NCI-H69 (cell line): Measurements from ENCODE around the gene SEC16A.

Experiments
- DNase-seq: peaks from one replicate; lab custom pipeline; 2025; lab: John Stamatoyannopoulos, UW

SEC16A gene

DNA sequence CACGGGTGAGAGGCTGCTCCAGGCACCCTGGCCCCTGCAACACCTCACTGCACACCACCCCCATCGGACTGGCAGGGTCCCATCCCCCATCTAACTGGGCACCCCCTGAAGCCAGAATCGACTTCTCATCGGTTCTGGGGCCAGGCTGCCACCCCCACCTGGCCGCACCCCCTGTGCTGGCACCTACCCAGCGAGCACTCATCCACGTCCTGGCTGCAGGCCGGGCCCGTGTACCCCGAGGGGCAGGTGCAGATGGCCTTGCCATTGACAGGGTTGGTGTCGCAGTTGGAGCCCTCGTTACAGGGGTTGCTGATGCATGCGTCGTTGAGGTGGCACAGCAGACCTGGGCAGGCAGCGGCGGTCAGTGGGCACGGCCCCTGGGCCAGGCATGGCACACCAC lies 35.1 kb upstream of the SEC16A start:
- no peak for DNase-seq

DNA sequence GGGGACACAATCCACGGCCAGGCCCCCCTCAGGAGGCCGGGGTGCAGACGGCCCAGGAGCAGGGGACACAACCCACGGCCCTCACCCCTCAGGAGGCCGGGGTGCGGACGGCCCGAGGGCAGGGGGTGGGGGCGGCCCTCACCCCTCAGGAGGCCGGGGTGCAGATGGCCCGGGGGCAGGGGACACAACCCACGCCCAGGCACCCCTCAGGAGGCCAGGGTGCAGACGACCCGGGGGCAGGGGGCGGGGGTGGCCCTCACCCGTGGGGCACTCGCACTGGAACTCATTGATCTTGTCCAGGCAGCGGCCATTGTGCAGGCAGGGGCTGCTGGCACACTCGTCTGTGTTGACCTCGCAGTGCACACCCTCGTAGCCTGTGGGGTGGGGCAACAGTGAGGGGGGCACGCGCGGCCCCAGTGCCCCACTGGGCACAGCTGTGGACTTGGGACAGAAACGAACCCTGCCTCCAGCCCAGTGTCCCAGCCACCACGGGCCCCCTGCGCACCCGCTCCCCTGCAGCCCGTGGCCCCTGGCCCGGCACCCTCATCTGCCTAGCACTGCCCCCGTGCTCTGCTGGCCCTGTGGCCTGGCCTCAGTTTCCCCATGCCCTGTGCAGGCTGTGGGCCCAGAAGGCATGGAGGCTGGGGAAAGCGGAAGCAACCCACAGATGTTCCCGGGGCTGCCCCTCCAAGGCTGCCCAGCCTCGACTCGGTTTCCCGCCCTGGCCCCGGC lies 34.3 kb upstream of the SEC16A start:
- no peak for DNase-seq

DNA sequence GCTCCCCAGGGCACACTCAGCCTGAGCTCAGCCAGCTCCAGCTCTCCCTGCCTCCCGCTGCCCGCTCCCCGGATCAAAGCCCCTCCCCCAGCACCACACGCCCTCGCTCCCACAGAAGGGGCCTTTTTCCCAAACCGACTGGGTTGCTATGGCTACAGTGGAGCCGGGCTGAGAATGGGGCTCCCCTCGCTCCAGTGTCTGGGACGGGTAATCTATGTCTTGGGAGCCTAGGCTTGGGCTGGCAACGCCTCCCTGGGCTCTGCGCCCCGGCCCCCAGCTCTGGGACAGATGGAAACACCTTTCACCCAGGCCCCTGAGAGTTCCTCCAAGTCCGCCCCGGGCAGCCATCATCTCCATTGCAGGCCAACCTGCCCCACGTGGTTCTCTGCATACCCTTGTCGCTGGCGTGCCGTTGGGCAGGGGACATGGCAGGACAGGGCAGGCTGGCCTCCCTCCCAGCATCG lies 33.4 kb upstream of the SEC16A start:
- no peak for DNase-seq

DNA sequence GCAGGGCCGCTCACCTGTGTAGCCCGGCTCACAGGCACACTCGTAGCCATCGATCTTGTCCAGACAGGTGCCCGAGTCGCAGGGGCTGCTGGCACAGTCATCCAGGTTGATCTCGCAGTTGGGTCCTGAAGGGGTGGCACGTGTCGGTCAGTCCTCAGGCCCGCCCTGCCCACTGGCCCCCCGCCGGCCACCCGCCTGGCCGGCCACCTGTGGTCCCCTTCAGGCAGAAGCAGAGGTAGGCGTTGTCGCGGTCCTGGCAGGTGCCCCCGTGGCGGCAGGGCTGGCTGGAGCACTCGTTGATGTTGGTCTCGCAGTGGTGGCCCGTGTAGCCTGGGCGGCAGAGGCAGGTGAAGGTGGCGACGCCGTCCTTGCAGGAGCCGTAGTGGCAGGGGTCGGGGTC lies 32.4 kb upstream of the SEC16A start:
- DNase-seq, result no peak

DNA sequence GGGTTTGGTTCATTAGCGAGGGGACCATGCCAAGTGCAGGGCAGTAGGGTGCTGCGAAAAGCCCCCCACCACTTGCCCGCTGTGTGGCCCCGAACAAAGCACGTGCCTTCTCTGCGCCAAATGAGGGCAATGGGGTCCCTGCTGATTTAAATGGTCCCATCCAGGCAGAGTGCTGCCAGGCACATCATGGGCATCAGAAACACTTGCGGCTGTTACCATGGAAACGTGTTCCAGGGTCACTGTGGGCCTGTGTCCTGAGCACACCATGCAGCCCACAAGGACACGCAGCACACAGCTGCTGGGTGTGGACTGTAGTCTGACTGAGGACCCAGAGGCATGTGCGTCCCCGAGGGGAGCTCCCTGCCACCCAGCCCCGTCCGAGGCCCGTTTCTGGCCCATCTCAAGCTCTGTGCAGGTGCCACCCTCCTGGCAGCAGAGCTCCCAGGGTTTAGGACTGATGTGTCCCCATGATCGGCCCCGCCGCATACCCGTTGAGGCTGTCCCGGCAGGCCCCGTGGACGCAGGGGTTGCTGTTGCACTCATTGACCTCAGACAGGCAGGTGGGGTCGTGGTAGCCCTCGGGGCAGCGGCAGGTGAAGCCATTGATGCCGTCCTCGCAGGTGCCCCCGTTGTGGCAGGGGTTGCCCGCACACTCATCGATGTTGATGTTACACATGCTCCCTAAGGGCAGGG lies 31.3 kb upstream of the SEC16A start:
- no peak for DNase-seq

DNA sequence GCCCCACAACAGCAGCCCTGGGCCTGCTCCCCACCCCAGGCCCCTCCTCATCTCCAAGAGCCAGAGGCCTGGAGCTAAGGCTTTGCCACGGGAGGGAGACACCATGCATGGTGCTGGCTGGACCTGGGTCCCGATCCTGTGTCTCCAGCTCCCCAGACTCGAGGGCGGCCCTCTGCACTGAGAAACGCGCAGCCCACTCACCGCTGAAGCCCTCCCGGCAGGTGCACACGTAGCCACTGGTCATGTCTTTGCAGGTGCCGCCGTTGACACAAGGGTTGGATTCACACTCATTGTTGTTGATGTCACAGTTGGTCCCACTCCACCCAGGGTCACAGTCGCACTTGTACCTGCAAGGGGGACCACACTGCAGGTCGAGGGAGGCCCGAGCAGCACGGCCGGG lies 30.4 kb upstream of the SEC16A start:
- DNase-seq, result no peak

DNA sequence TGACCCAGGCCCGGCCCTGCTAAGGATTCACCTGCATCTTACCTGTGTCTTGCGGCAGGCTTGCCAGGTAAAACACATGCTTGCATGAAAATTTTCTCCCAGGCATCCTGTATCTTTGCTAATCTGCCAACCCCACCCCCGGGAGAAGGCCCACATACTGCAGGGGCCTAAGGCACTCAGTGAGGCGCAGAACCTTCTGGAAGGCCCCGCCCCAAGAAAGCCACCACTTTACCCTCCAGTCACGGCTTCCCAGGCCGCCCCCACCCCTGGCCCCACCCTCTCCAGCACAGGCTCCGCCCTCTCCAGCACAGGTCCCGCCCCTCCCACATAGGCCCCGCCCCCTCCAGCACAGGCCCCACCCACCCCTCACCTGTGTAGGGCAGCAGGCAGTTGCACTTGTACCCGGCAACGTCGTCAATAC lies 29.8 kb upstream of the SEC16A start:
- DNase-seq, result no peak

DNA sequence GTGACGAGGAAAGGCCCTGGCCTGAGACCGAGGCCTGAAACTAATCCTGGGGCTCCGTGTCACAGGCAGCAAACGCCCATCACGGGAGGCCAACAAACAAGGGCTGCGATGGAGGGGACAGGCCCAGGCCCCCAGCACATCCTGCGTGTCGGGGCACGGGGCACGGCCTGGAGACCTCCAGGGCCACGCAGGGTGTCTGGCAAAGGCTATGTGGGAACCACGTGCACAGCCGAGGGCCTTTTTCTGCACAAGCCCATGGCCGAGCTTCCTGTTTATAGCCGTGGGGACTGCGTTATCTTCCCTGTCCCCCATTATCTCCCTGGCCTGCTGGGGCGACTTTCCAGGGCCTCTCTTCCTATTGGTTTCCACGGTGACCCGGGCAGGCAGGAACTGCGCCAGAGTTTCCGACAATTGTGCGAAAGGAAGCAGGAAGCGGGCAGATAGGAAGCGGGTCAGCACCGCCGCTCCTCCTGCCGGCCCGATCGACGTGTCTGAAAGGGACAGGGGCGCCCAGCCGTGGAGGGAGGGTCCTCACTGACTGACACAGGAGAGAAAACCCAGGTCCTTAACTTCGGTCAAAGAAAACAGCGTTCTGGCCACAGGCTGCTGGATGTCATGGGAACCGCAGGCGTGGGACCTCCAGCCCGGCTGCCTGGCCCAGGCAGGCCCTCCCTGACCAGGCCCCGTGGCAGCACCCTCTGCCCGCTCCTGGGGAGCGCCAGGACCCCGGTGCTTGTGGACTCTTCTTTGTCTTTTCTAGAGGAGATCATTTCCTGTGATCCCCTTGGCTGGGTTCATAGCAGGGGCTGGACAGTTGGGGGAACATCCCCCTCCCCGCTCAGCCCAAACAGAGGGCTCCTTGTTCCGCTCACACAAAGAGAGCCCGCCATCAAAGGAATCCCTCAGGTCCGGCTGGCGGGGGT lies 29.1 kb upstream of the SEC16A start:
- no peak for DNase-seq

DNA sequence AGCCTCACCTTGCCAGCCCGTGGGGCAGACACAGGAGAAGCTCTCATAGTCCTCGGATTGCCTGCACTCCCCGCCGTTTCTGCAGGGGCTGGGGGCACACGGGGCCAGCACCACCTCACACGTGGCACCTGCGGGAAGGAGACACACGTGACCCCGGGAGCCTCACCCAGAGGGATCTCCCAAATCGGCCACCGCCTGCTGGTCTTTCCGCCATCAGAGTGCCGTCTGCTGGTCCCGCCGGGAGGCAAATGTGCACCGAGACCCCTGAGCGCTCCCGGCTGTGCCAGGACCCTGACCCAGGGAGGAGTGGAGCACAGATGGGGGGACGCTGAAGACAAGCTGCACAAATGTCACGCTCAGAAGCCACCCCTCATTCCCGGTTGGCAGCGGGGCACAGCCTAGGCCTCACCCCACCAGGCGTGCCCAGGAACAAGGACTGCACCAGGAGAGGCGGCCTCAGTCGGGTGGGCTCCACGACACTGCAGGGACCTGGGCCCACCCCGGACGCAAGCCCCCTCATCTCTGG lies 28.4 kb upstream of the SEC16A start:
- no peak for DNase-seq

DNA sequence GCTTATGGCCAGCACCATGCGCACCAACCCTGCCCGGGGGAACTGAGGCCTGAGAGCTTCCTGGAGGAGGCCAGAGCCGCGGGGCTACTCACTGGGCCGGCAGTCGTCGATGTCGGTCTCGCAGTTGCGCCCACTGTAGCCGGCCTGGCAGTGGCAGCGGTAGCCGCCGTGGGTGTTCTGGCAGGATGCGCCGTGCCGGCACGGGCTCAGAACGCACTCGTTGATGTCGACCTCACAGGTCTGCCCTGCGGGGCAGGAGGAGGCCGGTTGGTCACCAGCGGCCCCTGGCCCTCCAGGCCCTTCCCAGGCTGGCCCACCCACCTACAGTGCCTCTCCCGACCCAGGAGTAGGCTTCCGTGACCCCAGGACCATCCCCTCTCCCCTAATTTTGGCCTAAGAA lies 27.7 kb upstream of the SEC16A start:
- no peak for DNase-seq

DNA sequence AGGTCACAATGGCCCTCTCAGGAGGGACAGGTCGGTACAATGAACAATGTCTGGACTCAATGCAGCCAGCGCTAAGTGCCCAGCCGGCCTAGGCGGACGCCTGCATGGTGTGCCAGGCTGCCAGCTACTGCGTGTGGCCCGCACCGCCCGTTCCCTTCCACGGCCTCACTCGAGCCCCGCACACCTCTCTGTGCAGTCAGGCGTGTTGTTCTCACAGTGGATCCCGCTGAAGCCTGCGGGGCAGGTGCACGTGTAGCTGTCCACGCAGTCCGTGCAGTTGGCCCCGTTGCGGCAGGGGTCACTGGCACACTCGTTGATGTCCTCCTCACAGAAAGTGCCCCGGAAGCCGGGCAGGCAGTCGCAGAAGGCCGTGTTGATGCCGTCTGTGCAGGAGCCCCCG lies 26.7 kb upstream of the SEC16A start:
- no peak for DNase-seq

DNA sequence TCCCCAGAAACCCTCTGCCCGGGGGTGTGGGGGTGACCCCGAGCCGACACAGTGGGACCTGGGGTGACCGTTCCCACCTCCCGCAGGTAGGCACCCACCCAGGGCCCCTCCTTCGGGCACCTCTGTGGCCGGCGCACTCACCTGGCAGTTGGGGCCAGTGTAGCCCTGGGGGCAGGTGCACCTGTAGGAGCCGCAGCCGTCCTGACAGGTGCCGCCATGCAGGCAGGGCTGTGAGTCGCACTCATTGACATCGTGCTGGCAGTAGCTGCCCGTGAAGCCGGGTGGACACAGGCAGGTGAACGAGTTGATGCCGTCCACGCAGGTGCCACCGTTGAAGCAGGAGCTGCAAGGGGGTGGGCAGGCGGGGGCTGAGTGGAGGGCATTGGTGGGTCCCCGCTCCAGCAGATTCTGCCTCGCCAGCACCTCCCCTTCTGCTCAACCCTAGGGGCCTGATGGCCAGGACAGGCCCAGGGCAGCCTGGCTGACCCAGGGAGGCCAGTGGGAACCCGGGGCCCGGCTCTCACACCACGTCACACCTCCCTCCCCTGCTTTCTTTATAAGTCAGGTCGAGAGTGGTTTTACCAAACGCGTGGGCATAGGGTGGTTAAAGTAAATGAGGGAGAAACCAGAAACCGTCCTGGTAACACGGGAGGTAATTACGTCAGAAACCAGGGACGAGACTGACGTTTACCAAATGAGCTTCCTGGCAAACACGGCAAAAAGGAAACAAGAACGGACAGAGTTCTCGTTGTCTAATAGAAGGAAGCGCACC lies 26.1 kb upstream of the SEC16A start:
- no peak for DNase-seq

DNA sequence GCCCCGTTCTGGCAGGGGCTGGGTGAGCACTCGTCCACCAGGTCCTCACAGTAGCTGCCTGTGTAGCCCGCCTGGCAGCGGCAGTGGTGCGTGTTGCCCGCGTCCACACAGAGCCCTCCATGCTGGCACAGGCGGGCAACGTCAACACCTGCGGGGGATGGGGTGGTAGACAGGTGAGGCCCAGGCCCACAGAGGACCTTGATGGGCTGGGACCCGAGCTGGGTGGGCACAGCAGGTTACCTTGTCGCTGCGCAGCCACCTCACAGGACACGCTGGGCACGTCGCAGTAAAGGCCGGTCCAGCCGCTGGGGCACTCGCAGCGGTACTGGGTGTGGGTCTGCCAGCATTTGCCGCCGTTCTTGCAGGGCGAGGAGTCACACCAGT lies 25.1 kb upstream of the SEC16A start:
- no peak for DNase-seq

DNA sequence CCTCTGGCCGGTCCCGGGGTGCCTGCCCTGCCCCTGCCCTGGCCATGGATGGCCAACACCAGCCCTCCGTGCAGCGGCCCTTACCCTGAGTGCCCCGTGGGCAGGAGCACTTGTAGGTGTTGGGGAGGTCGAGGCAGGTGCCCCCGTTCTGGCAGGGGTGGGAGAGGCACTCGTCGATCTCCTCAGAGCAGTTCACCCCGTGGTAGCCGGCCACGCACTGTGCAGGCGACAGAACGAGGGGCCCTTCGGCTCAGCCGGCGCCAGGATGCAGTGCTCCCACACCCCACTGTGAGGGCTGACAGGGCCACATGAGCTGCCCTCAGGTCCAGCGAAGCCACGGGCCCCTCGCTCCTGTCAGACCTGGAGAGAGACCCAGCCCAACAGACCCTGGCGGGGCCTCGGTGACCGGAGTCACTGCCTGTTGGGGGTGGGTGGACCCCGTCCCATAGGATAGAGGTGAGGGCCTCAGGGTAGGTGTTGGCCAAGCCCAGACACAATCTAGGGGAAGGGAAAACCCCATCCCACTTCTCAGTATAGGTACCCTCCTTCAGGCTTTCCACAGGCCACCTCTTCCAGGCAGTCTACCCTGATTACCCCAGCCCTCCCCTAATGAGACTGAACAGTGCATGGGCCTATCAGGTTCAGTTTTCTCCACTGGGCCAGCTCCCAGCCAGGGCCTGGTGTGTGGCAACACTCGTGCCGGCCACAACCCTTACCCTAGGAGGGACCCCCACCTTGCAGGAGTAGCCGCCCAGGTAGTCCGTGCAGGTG lies 24.6 kb upstream of the SEC16A start:
- DNase-seq, result no peak

DNA sequence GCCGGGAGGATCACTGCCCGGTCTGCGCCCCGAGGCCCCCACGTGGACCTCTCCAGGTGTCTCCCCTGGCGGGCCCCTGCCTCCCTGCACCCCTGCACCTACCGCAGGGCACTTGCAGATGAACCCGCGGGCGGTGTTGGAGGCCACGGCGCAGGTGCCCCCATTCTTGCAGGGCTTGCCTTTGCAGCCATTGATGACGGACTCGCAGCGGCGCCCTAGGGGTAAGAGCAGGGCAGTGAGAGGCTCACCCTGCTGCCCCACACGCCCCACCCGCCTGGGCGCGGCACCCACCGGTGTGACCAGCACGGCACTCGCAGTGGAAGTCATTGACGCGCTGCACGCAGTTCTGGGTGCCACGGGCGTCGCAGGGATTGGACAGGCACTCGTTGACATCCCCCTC lies 23.6 kb upstream of the SEC16A start:
- no peak for DNase-seq

DNA sequence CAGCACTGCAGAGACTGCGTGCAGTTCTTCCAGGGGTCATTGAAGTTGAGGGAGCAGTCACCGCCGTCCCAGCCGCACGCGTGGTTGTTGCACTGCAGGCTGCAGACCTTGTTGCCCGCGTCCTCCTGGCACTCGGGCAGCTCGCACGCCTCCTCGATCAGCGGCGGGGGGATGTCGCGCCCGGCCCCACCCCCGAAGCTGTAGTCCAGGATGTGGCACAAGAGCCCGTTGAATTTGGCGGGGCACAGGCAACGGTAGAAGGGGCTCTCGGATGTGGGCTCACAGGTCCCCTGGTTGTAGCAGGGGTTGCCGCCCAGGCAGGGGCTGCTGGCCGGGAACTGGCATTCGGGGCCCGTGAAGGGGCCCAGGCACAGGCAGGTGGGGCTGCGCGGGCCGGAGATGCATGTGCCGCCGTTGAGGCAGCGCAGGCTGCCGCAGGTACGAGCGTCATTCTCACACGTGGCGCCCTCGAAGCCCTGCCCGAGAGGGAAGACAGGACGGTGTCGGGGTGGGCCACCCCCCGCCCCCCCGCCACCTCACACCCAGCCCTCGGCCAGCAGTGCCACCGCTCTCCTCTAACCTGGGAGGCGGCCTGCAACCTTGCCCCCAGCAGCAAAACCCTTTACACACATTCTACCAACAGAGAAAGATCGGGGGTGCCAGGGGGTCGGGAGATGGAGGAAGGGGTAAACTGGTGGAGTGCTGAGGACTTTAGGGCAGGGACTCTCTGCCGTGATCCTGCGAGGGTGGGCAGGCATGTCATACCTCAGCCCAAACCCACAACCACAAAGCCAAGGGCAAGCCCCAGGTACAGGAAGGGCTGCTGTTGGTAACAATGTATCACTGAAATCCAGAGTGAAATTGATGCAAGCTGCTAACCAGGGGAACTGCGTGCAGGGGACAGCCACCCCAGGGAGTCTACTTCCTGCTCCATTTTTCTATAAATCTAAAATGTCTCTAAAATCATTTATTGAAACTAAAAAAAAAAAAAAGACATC lies 22.9 kb upstream of the SEC16A start:
- no peak for DNase-seq

DNA sequence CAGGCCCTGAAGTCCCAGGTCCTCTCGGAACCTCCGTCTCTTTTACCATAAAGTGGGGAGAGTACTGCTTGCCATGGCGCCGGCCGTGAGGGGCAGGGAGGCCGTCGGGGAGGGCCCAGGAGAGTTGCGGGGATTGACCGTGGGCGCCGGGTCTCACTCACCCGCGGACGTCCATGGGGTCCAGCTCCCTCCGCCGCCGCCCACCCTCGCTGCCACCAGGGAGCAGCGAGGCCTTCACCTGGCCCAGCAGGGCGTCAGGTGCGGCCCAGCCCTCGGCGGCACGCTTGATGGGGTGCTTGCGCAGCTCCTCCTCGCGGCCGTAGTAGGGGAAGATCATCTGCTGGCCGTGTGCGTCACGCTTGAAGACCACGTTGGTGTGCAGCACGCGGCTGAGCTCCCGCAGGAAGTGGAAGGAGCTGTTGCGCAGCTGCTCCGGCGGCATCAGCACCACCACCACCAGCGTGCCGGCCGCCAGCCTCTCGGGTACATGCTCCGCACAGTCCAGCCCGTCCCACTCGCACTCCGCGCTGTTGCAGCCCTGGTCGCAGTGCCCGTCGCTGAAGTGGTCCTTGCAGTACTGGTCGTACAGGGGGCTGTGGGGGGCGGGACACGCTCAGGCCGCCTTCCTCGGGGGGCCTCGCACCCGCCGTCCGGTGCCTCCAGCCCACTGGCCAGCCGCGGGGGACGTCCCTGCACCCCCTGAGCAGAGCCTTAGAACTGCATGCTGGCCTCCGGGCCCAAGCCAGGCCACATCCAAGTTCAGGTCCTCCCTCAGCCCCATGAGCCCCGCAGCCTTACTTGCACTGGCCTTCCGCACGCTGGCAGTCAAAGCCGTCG lies 21.9 kb upstream of the SEC16A start:
- DNase-seq, result no peak

DNA sequence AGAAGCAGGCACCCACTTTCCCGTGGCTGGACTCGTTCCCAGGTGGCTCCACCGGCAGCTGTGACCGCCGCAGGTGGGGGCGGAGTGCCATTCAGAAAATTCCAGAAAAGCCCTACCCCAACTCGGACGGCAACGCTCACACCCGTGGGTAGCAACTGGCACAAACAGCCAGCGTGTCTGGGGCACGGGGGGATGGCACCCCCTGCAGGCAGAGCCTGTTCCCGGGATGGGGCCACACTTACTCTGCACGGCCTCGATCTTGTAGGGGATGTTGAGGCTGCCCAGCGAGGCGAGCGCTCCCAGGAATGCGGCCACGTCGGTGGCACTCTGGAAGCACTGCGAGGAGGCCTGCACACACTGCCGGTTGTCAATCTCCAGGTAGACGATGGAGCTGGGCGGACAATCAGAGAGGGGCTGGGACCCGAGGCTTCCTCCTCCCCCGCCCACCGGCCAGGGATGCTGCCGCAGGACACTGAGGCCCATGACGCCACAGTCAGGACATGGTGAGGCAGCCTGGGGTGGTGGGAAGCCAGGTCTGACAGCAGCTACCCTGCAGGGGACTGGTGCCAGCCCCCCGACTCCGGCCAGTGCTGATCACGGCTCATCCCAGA lies 20.2 kb upstream of the SEC16A start:
- DNase-seq, result no peak
